IPS DF 4.7 (cell line): Measurements from ENCODE around the gene JAKMIP2.
"Not testable (repeated sequence)": the region's sequence is repeated elsewhere in the genome, so short reads cannot be mapped to it uniquely, and the experiment has no call there.

ENCODE experiments used
- DNase-seq: peaks from one replicate; pipeline ENCODE4 v3.0.0-alpha.2; 2013; ENCODE audit warnings: low spot score; ENCODE audit errors: extremely low read depth

JAKMIP2 gene

GRCh38 chr5:147782110-147783028, at the start of gene JAKMIP2:
TSS of gene JAKMIP2 (minus strand) at chr5:147782728. CDS start at chr5:147671806, 110,922 bp downstream.
- peak; percentile 98 for DNase-seq

DNA sequence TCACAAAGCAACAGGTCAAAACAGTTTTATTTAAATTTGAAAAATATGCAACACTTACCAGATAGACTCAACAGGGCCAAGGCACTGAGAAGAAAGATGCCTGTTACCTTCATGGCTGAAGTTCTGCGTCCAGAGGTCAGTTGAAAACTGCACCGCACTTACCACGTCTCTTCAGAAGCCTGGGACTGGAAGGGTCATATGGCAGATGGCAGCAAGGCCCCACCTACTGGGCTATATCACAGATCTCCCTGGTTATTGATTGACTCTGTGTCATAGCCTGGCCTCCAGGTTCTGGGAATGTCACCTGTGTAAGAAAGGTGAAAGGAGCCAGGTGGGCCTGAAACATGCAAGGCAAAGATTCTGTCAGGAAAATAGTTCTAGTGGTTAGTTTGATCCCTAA, 48.9 kb upstream of the JAKMIP2 start, which contains the start of gene SPINK1:
TSS of gene SPINK1 (minus strand) at position 207 of the 400 bp plus-strand sequence. CDS start at position 113, 94 bp downstream.
- DNase-seq, result no peak

DNA sequence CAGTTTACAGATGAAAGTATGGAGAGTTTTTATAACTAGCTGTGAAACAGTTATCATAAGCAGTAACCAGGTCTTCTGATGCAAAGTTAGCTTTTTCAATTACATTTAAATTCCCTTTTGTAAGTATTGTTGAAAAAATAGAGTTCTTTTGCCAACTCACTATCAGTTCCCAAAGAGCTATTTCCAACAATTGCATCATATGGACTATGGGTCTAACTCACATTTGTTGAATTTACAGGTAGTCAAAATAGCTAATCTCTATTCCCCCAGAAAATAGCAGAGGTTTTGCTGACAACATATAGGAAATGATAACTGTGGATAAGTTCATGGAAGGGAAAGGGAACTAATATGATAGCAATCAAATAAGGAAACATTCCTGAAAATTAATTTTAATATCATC, 47.5 kb upstream of the JAKMIP2 start:
- DNase-seq, result no peak

- not testable (repeated sequence) for DNase-seq
Measured at GRCh38 chr5:147827017-147827416, 44.5 kb upstream of the JAKMIP2 start.

DNA sequence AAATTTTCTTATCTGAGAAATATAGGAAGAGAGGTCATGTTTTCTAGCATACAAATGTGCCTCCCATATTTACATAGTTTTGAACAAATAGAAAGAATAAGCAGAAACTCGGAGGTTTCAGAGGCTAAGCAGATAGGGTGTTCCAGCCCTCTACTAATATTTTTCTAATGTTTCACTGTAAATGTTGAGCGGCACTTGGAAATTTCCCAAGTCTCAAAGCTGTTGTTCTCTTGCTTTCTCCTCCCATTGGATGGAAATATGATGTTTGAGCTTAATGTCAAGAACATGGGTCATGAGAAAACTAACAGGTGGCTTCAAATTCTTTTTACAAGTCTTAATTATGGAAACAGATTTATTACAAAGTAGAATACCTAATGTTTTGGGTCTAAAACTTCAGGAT, 43.8 kb upstream of the JAKMIP2 start:
- DNase-seq, result no peak

DNA sequence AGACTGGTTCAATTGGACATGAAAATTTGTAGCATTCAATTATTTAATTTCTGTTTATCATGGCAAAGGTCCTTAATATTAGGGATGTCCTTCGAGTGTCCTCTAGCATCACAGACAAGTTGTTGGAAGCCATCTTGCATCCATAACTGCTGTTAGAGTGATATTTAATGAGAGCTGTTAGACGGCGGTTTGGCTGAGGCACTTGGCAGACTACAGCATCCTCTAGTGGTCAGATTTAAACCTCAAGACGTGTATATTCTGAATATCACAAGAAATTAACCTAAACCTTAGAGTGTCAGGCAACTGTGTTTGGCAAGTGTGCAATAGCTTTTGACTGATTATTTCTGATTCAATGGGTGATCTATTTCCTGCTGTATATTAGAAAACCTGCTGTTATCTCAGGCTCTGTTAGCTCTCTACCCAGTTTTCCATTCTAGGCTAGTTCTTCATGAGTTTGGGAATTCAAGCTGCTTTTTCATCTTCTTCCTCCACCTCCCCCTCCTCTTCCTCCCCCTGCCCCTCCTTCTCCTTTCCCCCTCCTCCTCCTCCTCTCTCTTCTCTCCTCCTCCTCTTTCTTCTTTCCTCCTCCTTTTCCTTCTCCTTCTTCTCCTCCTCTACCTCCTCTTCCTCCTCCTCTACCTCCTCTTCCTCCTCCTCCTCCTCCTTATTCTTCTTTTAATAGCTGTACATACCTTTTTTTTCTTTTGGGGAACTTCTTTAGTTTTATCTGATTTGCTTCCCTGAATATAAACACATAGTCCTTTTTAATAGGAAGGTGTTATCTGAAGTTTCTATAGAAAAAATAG, 40.4 kb upstream of the JAKMIP2 start:
- peak; percentile 25 for DNase-seq

- DNase-seq, result not testable (repeated sequence)
Measured at GRCh38 chr5:147822222-147822621, 39.7 kb upstream of the JAKMIP2 start.

- no peak for DNase-seq
Measured at GRCh38 chr5:147821766-147822165, 39.2 kb upstream of the JAKMIP2 start.

- DNase-seq, result no peak
Measured at GRCh38 chr5:147819261-147819770, 36.8 kb upstream of the JAKMIP2 start.

- DNase-seq, result no peak
Measured at GRCh38 chr5:147818290-147818689, 35.8 kb upstream of the JAKMIP2 start.

GRCh38 chr5:147813696-147814095, 31.2 kb upstream of the JAKMIP2 start:
- DNase-seq, result no peak

- no peak for DNase-seq
Measured at GRCh38 chr5:147809830-147810666, 27.5 kb upstream of the JAKMIP2 start.

GRCh38 chr5:147805030-147805454, 22.5 kb upstream of the JAKMIP2 start:
- DNase-seq, result no peak

DNA sequence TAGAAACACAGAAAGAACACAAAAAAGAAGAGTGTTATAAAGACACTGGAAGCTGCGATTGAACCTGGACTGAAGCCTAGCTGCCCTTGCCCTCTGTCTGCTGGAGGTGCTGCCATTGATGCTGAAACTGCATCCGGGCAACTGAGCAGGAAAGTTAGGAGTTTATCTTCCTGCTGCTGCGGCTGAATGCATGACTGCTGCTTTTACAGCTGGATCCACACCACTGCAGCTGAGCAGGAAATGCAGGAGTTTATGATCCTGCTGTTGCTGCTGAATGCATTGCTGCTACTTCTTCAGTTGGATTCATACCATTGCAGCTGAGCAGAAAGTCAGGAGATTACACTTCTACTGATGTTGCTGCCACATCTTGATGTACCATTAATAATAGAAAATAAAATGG, 21.8 kb upstream of the JAKMIP2 start:
- no peak for DNase-seq

GRCh38 chr5:147803926-147804325, 21.4 kb upstream of the JAKMIP2 start:
- DNase-seq, result no peak

DNA sequence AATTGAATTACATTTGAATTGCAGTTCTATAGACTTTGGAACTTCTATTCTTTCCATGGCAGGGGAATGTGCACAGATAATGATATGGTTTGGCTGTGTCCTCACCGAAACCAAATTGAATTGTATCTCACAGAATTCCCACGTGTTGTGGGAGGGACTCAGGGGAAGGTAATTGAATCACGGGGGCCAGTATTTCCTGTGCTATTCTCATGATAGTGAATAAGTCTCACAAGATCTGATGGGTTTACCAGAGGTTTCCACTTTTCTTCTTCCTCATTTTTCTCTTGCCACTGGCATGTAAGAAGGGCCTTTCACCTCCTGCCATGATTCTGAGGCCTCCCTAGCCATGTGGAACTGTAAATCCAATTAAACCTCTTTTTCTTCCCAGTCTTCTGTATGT, 20.6 kb upstream of the JAKMIP2 start:
- DNase-seq, result not testable (repeated sequence)

DNA sequence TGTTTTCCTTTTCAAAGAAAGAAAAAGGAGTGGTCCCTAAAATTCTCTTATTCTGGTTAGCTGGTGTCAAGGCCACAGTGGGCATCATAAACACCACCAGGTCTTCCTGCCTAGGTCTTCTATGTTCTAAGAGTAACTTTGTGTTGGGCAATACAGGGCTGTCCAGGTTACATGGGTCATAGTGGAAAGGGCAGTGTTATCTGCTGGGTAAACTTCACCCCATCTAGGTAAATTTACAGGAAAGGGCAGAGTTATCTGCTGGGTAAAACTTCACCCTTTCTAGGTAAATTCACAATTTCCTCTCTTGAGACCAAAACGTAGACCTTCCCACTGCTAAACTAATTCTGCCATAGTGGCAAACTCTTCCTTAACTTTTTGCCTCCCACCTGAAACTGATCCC, 18.9 kb upstream of the JAKMIP2 start:
- DNase-seq, result no peak

- no peak for DNase-seq
Measured at GRCh38 chr5:147800491-147800890, 18.0 kb upstream of the JAKMIP2 start.

DNA sequence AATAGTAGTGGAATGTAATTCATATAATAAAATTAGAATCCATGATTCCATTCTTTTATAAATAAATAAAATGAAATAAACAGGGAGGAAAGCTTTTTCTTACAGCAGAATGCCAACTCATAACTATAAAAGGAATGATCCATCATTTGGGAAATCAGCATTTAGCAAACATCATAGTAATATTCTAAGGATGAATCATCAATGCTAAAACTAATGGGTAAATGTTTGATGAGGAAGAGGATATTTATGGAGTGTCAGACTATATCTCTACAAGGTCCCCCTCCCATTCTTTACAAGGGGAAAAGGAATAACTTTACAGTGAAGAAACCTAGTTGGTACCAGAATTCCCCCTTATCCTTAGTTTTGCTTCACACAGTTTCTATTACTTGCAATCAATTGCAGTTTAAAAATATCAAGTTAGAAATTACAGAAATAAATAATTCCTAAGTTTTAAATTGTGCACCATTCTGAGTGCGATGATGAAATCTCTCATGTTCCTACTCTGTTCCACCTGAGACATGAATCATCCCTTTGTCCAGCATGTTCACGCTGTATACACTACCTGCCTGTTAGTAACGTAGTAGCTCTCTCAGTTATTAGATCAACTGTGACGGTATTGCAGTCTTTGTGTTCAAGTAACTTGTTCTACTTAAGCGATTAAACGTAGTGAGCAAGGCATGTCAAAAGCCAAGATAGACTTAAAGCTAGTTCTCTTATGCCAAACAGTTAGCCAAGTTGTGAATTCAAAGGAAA, 14.2 kb upstream of the JAKMIP2 start:
- no peak for DNase-seq

- no peak for DNase-seq
Measured at GRCh38 chr5:147791181-147791580, 8.7 kb upstream of the JAKMIP2 start.
